ENCODE data around the gene RIN2.
"Not testable (repeated sequence)": the region's sequence is repeated elsewhere in the genome, so short reads cannot be mapped to it uniquely, and the experiment has no call there.

RIN2 gene

GRCh38 chr20:19802492-19803158, 44.6 kb downstream of the RIN2 start:
- Histone ChIP-seq H3K9me3 (ENCODE audit: control extremely low read depth in 1 of 5, control insufficient read depth in 4 of 5, insufficient read depth in 2 of 5, low read depth in 1 of 5, low read length in 4 of 5) (no peaks in the 10 kb centered on the region), H3K4me1 (ENCODE audit: control extremely low read depth in 1 of 4, control insufficient read depth in 4 of 4, insufficient read depth in 4 of 4, low read length in 3 of 4) (no peaks in the 10 kb centered on the region), H3K27me3 (replicated peaks in 2 of 5; ENCODE audit: control insufficient read depth in 4 of 5, insufficient read depth in 5 of 5, low read length in 4 of 5) (no peaks in the 10 kb centered on the region), H3K4me3 (ENCODE audit: control insufficient read depth in 1 of 7, extremely low read depth in 1 of 7, insufficient read depth in 4 of 7, low read depth in 2 of 7, low read length in 6 of 7) (no peak overlapping the region), H3K36me3 (ENCODE audit: control insufficient read depth in 4 of 4, insufficient read depth in 4 of 4, low read length in 3 of 4) (peaks cover 0 to 10% (median 3%) of the 10 kb centered on the region in 4 experiments), H3K27ac (ENCODE audit: insufficient read depth in 1 of 2, low read depth in 1 of 2, low read length in 2 of 2, poor library complexity in 1 of 2, severe bottlenecking in 2 of 2) (no peak overlapping the region)
- ChIA-PET CTCF (interaction anchor here (0.7 to 1.6 kb wide), 6 partner anchors 26 to 115 kb away, joined by 3 to 6 read pairs (median 4); no protein-coding TSS in a partner anchor), POLR2A (no interaction called here)
- 89% methylated on average over 1 of the region's 4 CpGs for WGBS (ENCODE audit: insufficient coverage)
- peak; percentile 28 to 55 (median 53) for DNase-seq

- H3K4me1 ChIP-seq (ENCODE audit: control extremely low read depth in 1 of 4, control insufficient read depth in 4 of 4, insufficient read depth in 4 of 4, low read length in 3 of 4); H3K4me3 ChIP-seq (ENCODE audit: control insufficient read depth in 1 of 7, extremely low read depth in 1 of 7, insufficient read depth in 4 of 7, low read depth in 2 of 7, low read length in 6 of 7); H3K9me3 ChIP-seq (ENCODE audit: control extremely low read depth in 1 of 5, control insufficient read depth in 4 of 5, insufficient read depth in 2 of 5, low read depth in 1 of 5, low read length in 4 of 5); DNase-seq; H3K36me3 ChIP-seq (ENCODE audit: control insufficient read depth in 4 of 4, insufficient read depth in 4 of 4, low read length in 3 of 4); POLR2A ChIA-PET; H3K27me3 ChIP-seq (replicated peaks in 2 of 5; ENCODE audit: control insufficient read depth in 4 of 5, insufficient read depth in 5 of 5, low read length in 4 of 5); H3K27ac ChIP-seq (ENCODE audit: insufficient read depth in 1 of 2, low read depth in 1 of 2, low read length in 2 of 2, poor library complexity in 1 of 2, severe bottlenecking in 2 of 2): not testable (repeated sequence)
- WGBS (ENCODE audit: insufficient coverage) = 94% methylated on average over 6 of the region's 7 CpGs
- CTCF ChIA-PET = interaction anchor here (1.2 to 1.9 kb wide), 3 partner anchors 17 to 188 kb away, joined by 3 to 6 read pairs (median 3); no protein-coding TSS in a partner anchor
These were observed 48.2 kb downstream of the RIN2 start for GRCh38 chr20:19806276-19806675.

- Histone ChIP-seq H3K36me3 (ENCODE audit: control insufficient read depth in 4 of 4, insufficient read depth in 4 of 4, low read length in 3 of 4) (peaks cover 0 to 10% (median 0%) of the 10 kb centered on the region in 4 experiments), H3K4me3 (ENCODE audit: control insufficient read depth in 1 of 7, extremely low read depth in 1 of 7, insufficient read depth in 4 of 7, low read depth in 2 of 7, low read length in 6 of 7) (no peak overlapping the region), H3K9me3 (ENCODE audit: control extremely low read depth in 1 of 5, control insufficient read depth in 4 of 5, insufficient read depth in 2 of 5, low read depth in 1 of 5, low read length in 4 of 5) (no peaks in the 10 kb centered on the region), H3K4me1 (ENCODE audit: control extremely low read depth in 1 of 4, control insufficient read depth in 4 of 4, insufficient read depth in 4 of 4, low read length in 3 of 4) (no peaks in the 10 kb centered on the region), H3K27ac (ENCODE audit: insufficient read depth in 1 of 2, low read depth in 1 of 2, low read length in 2 of 2, poor library complexity in 1 of 2, severe bottlenecking in 2 of 2) (no peak overlapping the region), H3K27me3 (replicated peaks in 2 of 5; ENCODE audit: control insufficient read depth in 4 of 5, insufficient read depth in 5 of 5, low read length in 4 of 5) (no peaks in the 10 kb centered on the region)
- ChIA-PET CTCF (interaction anchor here (1.2 to 1.9 kb wide), 3 partner anchors 17 to 187 kb away, joined by 3 to 6 read pairs (median 3); no protein-coding TSS in a partner anchor), POLR2A (no interaction called here)
- DNase-seq = no peak
- WGBS (ENCODE audit: insufficient coverage) = 100% methylated on average over 1 of the region's 4 CpGs
These were observed 48.7 kb downstream of the RIN2 start for GRCh38 chr20:19806806-19807190.

- CTCF ChIA-PET = interaction anchor here (1.2 to 1.9 kb wide), 5 partner anchors 18 to 1212 kb away, joined by 3 to 6 read pairs (median 3); no protein-coding TSS in a partner anchor
- Histone ChIP-seq H3K4me3 (ENCODE audit: control insufficient read depth in 1 of 7, extremely low read depth in 1 of 7, insufficient read depth in 4 of 7, low read depth in 2 of 7, low read length in 6 of 7) (no peak overlapping the region), H3K27ac (ENCODE audit: insufficient read depth in 1 of 2, low read depth in 1 of 2, low read length in 2 of 2, poor library complexity in 1 of 2, severe bottlenecking in 2 of 2) (no peak overlapping the region), H3K27me3 (replicated peaks in 2 of 5; ENCODE audit: control insufficient read depth in 4 of 5, insufficient read depth in 5 of 5, low read length in 4 of 5) (no peaks in the 10 kb centered on the region), H3K4me1 (ENCODE audit: control extremely low read depth in 1 of 4, control insufficient read depth in 4 of 4, insufficient read depth in 4 of 4, low read length in 3 of 4) (peaks cover 0 to 2% (median 1%) of the 10 kb centered on the region in 4 experiments), H3K9me3 (ENCODE audit: control extremely low read depth in 1 of 5, control insufficient read depth in 4 of 5, insufficient read depth in 2 of 5, low read depth in 1 of 5, low read length in 4 of 5) (no peaks in the 10 kb centered on the region), H3K36me3 (ENCODE audit: control insufficient read depth in 4 of 4, insufficient read depth in 4 of 4, low read length in 3 of 4) (peaks cover 0 to 6% (median 0%) of the 10 kb centered on the region in 4 experiments)
- POLR2A ChIA-PET = no interaction called here
- no peak for DNase-seq
These were observed 49.3 kb downstream of the RIN2 start for GRCh38 chr20:19807191-19807945.
